Stimulated activated CD8-positive, alpha-beta memory T cell treated with anti-CD3 and anti-CD28 coated beads, Interleukin-7, amount 100 ng/mL, for 4 hours (primary cell): ENCODE measurements around the gene NUDT15.
A peak's percentile ranks its signal among the peaks of the same experiment; 100 is the strongest.
"Not testable (repeated sequence)": the region's sequence is repeated elsewhere in the genome, so short reads cannot be mapped to it uniquely, and the experiment has no call there.

Source experiments
- DNase-seq, 2 donors: peaks; one replicate each; pipeline ENCODE4 v3.0.0-alpha.2; 2020; ENCODE audit warnings: low read depth in 2 of 2

The NUDT15 gene

DNA sequence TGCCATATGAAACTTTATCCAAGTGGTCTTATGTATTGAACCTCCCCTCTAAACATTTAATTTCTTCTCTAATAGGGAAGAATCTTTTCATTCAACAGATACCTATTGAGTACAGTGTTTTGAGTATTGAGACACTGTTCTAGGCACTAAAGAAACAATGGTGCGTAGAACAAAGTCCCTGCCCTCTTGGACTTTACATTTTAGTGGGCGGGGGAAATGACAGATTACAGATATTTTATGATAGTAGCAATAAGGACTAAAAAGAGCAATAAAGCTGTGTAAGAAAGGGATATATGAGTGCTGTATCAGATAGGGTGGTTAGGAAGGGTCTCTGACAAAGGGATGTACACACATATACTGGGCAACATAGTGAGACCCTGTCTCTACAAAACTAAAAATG is 5.4 kb downstream of the NUDT15 start:
- no peak for DNase-seq

DNA sequence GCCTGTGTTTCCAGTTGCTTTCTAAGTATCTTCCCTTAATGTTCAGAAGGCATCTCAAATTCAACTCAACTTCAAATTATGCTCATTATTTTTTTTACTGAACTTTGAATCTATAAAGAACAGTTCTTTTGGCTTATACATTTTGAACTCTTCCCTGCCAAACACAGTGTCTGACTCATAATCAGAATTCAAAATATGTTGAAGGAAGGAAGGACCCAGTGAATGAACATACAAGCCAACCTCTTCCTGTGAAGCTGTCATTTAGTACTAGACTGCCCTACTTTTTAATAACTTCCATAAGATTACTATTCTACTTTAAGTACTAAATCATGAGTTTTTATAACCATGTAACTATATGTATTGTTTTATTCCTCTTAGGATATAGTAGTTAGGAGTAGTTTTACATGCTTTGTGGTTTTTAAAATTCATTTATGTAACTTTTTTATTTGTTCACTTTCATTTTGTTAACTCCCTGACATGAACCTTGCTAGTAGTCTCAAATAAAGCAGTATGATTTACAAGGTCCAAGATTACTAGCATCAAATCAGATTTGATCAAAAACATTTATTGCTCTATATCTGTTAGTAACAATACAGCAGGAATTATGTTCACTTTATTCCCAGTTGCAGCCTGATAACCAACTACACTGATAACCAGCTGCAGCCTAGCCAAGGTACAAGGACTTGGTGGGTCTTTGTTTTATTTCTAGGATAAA is 6.4 kb downstream of the NUDT15 start:
- no peak for DNase-seq

DNA sequence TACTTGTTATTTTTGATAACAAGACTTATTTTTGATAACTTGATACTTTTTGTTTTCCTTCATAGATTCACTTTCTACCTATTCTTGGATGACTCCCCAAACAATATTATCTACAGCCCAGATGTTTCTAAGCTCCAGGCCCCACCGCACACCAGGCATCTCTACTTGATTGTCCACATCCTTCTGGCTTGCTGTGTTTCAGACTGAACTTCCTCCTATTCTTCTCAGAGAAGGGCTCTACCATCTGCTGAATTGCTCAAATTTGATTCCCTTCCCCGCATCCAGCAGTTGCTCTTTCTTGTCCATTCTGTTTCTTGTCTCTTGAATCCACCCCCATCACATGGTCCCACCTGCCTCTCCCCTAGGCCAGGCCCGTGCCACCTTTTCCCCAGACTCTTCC is 13.0 kb downstream of the NUDT15 start:
- no peak for DNase-seq

DNA sequence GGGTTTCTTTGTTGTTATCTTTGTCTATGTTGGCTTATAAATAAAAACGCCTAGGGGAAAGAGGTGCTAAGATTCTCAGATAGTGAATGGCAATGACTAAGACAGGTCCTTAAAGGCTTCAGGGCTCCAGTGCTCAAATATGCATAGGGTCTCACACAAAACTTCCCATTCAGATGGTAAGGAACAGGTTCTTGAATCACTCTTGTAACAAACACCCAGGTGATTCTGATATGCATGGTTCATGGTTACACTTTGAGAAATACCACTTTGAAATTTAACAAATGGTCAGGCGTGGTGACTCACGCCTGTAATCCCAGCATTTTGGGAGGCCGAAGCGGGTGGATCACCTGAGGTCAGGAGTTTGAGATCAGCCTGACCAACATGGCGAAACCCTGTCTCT is 17.1 kb downstream of the NUDT15 start:
- DNase-seq: no peak

DNA sequence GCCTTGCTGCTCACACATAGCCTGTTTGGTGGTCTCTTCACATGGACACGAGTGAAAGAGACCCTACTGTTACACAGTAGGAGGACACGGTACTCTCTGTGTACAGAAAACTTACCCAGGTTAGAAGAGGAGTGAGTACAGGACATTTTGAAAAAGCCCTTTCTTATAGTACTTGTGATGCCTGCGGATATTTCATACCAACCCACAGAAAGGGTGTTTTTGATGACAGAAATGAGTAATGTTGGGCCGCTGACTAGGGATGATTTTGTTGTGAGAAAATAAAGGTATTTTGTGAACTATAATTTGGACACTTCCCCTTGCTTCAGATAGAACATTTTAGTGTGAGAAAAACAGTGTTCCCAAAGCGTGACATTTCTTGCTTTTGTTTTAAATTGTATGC is 18.2 kb downstream of the NUDT15 start:
- DNase-seq: no peak

DNA sequence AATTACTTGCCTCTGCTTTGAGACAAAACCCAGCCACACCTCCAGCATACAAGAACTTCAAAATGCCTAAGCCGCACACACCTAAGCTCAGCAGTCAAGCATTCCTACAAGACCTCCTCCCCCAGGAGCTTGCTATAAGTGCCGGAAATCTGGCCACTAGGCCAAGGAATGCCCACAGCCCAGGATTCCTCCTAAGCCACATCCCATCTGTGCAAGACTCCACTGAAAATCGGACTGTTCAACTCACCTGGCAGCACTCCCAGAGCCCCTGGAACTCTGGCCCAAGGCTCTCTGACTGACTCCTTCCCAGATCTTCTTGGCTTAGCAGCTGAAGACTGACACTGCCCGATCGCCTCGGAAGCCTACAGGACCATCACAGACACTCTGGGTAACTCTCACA is 21.0 kb downstream of the NUDT15 start:
- DNase-seq: not testable (repeated sequence)

DNA sequence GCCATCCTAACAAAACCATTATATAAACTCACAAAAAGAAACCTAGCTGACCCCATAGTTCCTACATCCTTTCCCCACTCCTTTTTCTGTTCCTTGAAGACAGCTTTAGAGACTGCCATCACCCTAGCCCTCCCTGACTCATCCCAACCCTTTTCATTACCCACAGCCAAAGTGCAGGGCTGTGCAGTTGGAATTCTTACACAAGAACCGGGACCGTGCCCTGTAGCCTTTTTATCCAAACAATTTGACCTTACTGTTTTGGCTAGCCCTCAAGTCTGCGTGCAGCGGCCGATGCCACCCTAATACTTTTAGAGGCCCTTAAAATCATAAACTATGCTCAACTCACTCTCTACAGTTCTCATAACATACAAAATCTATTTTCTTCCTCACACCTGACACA is 22.4 kb downstream of the NUDT15 start:
- DNase-seq: not testable (repeated sequence)

DNA sequence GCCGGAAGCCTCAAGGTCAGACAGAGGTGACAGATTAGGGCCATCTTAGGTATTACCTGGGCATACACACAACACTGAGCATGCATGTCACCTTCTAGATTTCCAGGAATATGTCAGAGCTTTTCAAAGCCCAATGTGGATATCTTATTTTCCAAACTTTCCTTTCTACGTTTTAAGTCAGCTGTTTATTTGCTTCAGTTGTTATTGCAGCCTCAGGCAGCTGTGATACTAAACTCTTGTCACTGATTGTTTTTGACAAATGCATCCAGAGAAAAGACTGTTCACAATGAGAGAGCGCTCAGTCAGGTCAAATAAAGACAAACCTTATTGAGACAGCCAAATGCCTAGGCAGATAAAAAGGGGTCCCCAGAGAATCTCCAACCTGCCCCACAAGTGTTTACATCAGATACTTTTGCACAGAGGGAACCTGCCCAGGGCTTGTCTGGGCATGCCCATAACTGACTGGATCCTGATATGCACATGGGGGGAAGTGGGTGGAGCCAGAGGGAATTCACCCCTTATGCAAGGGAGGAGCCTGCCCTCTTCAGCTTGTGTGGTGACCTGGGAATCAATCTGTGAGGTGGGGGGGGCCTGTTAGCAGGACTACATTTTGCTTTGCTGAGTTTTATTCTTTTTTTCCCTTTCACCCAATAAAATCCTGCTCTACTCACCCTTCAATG is 28.9 kb downstream of the NUDT15 start:
- DNase-seq: no peak

DNA sequence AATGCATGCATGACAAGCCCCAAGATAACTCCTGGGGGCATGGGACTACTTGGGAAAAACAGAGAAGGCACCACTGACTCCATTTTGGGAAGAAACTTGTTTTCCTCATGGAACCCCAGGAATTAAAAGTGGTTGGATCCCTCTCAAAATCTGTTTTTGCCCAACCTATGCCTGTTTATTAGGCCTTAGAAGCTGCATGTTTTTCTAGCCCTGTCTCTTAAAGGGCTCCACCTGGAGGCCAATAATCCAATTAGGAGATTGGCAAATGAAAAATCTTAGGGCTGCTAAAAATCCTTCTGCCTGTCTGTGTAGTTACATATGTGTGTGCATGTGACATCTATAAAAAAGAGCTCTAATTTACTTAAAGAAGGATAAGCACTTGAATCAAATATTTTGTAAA is 30.5 kb downstream of the NUDT15 start:
- DNase-seq: no peak

DNA sequence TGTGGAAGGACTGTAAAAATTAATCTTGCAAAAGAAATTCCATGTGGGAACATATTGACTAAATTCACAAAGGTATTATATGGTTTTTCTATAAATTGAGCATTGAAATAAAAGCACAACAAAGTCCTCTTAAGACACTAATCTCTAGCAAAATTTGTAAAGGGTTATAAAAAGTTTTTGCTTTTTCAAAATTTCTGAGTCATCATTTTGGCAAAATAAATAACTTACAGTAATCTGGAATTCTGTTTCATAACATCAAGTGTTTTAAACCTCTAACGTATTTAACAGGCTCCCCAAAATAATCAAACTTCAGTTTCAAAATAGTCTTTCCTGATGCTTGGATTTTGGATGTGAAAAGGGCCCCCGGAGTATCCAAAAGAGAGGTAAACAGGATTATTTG is 31.4 kb downstream of the NUDT15 start:
- no peak for DNase-seq

DNA sequence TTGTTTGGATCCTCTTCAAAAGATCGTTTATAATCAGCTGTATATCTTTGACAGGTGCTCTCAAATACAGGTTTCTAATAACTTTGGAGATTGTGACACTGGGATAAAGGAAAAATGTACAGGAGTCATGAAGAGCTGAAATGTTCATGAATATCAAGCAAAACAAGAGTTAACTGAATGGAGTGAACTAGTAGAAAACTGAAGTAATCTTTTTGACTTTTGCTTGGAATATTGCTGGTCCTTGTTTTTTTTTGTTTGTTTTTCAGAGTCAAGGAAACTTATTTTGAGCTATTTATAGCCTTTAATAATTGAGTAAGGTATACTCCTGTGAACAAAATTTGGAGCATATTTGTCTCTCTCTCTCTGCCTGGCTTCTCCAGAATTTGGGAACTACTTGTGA is 32.0 kb downstream of the NUDT15 start:
- no peak for DNase-seq

DNA sequence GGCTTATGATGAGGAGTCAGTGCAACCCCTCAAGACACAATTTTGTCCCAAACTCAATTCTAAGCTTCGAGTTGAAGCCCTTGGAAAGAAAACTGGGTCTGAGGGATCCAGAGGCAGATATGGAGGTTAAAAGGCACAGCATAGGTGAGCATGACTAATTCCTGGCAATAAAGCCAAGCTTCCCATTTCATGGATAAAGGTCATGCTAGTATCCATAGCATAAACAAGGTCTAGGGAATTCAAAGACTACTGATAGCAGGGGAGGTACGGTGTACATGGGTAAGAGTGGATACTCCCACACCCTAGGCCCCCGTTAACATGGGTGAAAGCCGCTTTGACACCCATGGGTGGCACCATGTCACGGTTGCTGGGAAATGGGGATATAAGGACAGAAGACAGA is 33.4 kb downstream of the NUDT15 start:
- no peak for DNase-seq

DNA sequence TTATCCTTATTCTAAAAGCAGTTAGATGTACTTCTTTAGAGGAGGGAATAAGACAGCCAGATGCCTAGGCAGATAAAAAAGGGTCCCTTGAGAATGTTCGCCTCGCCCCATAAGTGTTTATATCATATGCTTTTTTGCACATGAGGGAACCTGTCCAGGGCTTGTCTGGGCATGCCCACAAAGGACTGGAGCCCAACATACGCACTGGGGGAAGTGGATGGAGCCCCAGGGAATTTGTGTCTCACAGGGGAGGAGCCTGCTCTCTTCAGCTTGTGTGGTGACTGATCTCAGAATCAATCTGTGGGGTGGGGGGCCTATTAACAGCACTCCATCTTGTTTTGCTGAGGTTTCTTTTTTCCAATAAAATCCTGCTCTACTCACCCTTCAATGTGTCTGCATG is 34.8 kb downstream of the NUDT15 start:
- DNase-seq: no peak

DNA sequence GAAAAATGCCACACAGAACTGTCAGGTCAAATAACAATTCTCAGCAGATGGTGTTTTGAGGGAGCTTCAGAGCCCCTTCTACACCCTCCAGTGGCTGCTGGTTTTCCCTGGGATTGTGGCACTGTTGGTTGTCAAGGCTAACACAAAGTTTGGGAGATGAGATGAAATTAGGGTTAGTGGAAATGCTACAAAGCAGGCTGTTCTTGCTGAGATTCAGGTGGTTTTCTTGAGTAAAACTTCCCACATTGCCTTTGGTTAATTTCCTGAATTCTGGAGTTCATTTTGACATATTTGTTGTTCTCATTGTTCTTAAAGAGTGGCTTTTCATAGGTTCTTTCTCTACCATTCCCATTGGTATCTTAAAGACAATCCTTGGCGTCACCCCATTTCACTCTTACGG is 35.3 kb downstream of the NUDT15 start:
- no peak for DNase-seq

DNA sequence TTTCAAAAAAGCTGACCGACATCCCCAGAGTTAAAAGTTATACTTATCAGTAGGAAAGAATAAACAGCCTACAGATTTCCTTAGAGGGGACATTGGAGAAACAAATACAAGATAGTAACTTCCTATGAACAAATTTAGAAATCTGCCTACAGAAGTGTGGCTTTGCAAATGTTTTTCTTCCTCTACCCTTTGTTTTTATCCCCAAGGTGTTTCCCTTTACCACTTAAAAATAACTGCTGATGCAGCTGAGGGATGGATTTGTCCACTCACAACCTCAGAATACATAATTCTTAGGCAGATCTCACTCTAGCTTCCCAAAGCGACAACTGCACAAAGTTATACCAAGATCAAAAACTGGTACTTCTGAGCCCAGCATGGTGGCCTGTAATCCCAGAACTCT is 36.5 kb downstream of the NUDT15 start:
- no peak for DNase-seq

DNA sequence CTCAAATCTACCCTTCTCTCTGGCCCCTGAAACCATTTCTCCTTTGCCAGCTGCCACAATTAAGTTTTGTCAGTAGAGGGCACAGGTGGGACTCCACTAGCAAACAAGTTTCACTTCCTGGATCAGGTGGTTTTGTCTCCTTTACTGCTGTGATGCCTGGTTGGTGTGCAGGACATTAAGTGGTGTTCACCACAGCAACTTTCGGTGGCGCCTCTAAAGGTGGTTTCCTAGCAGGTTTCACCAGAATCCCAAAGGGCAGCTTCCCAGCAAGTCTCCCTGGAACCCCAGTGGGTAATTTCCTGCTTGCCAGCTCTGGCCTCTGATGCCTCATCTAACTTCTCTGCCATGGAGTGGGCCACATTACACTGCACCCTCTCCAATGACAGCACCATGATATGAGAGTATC is 40.7 kb downstream of the NUDT15 start:
- no peak for DNase-seq

DNA sequence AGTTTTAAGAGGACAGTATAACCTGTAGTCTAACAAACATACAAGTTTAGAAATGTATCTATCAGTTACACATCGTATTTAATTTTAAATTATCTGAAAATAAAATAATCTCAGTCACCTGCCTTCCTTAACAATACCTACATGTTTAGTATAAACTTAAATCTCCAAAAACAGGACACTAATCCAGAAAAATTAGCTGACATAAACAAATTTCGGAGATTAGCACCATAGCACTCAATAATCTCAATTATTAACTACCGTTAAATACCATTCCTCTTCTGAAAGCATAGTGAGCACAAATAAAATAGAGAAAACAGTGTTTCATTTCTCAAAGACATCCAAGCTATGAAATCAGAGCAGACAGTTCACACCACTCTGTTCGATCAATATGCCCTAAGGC is 44.2 kb downstream of the NUDT15 start:
- no peak for DNase-seq

DNA sequence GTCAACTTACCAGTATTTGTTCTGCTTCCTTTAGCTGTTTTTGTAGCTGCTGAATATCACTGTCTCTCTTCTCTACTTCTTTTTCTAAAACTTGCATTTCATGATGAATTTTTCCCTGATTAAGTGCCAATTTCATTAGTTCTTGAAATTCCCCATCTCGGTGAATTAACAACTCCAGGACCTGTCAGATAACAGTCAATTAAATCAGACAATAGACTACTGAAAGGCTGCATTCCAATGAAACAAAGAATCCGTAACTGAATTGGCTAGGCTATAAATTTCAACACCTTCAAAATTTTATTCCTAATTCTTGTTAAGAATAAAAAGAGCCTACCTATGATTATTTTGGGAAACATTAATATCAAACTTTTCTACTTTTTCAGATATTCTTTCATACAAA is 48.7 kb downstream of the NUDT15 start:
- no peak for DNase-seq

DNA sequence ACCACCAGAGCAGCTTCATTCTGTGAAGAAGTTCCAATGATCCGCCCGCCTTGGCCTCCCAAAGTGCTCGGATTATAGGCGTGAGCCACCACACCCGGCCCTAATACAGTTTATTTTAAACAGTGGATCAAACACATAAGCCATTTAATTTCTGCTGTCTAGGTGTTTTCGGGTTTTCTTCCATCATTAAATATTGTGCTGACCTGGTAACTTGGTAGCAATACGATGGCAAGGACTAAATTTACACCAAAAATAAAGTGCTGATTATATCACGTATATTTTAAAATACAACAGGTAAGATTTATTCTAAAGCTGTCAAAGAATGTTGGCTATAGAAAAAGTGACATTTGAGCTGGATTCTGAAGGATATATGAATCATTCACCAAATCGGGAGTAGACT is 56.1 kb downstream of the NUDT15 start:
- no peak for DNase-seq

DNA sequence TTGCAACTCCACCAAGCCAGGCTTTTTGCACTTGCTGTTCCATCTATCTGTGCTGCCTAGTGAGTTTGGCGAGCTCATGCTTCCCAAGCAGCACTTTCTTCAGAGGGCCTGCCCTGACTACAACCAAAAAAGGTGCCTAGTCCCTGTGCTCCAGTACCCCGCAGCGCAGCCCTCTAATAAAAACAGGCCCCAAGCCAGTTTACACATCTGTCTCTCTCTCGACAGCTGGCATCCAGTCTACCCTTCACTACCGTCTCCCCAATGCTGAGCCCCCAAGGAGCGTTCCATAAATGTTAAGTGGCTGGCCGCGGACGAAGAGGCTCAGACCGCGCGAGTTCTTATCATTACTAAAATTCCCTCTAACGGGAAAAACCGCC is 56.9 kb downstream of the NUDT15 start:
- no peak for DNase-seq

DNA sequence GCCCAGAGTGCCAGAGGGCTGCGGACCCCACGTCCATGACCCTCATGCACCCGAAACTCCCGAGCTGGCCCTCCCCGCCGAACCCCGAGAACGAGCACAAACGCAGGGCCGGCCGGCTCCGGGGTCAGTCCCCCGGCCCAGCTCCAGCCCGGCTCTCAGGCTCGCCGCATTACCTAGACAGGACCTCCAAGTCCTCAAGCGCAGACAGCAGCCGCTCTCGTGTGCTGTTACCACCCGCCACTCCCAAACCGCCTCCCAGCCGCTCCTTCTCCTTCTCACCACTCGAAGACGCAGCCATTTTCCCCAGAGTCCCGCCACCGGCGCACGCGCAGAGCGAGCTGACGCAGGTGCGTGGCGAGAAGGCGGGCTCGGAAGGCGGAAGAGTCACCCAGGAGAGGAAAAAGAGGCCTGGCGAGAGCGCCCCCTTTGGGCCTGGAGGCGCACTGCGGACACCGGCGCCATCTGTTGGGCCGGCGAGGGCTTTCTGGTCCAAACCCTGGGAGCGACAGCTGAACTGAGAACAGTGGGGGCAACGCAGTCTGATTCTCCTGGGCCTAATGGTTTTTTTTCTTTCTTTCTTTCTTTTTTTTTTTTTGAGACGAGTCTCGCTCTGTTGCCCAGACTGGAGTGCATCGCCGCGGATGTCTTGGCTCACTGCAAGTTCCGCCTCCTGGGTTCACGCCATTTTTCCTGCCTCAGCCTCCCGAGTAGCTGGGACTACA is 57.4 kb downstream of the NUDT15 start, which contains the start of gene MED4:
MED4 (minus strand) TSS at position 324 of the 722 bp plus-strand sequence; CDS start at position 298, 26 bp downstream.
- DNase-seq: peak; percentile 92 to 94

DNA sequence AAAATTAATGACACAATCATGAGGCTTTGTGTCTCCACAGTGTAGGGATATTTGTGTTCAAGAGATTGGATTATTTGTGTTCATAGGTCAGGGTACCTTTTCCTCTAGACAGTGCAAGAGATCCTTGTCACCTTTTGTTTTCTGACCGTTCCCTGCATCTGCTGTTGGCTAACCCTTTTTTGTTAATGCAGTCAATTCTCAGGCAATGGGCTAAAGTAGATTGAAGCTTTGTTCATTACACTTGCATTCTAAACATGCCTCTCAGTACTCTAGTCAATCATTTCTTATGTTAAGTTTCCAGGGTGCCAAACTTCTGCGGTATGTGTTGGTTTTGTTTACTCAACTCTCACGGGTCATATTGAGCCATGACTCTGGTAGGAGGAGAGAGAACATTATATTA is 59.1 kb downstream of the NUDT15 start:
- no peak for DNase-seq
